ENCODE results near the gene ENAH. TPM values are rescaled to one million over a fixed set of nuclear protein-coding genes. Genes with fewer than 3 reads are reported as not detected.
"Not testable (repeated sequence)": the region's sequence is repeated elsewhere in the genome, so short reads cannot be mapped to it uniquely, and the experiment has no call there.

Gene ENAH
- total and polyA plus RNA-seq, 2 donors (not counting 1 experiment from before 2014, with no cell fraction given) = 1.3 to 1.6 TPM

- no peaks in the 10 kb centered on the region for H3K79me2 ChIP-seq (ENCODE audit: control insufficient read depth, insufficient read depth, low read length)
- no peak overlapping the region for H3K4me3 ChIP-seq (ENCODE audit: control extremely low read depth in 1 of 5, extremely low read depth in 1 of 5, insufficient read depth in 1 of 5, low read depth in 2 of 5, low read length in 4 of 5)
- no peak for ATAC-seq (ENCODE audit: low read depth)
- Mint-ChIP-seq H3K27ac (no peak overlapping the region), H3K4me3 (no peak overlapping the region), H3K9me3 (ENCODE audit: insufficient read depth) (no peaks in the 10 kb centered on the region), H3K27me3 (peaks cover 3% of the 10 kb centered on the region), H3K4me1 (no peaks in the 10 kb centered on the region)
- 93% methylated on average over 3 of the region's 3 CpGs for WGBS (ENCODE audit: insufficient coverage)
- no peak overlapping the region for H3K9ac ChIP-seq (ENCODE audit: low read length)
- H3K27me3 ChIP-seq (replicated peaks in 1 of 4; ENCODE audit: control extremely low read depth in 1 of 4, control insufficient read depth in 3 of 4, insufficient read depth in 4 of 4, low read length in 3 of 4) = no peaks in the 10 kb centered on the region
- peaks cover 0 to 4% (median 2%) of the 10 kb centered on the region in 3 donors for H3K9me3 ChIP-seq (ENCODE audit: control extremely low read depth in 1 of 3, control insufficient read depth in 2 of 3, insufficient read depth in 1 of 3, low read length in 2 of 3)
- H3K4me1 ChIP-seq (ENCODE audit: control insufficient read depth in 2 of 2, insufficient read depth in 2 of 2, low read length in 2 of 2) = no peaks in the 10 kb centered on the region
- no peak overlapping the region for H2AFZ ChIP-seq (ENCODE audit: insufficient read depth, low read depth, low read length, poor library complexity, severe bottlenecking)
- intact Hi-C loops (cut with micrococcal nuclease) = no loop called here
- H4K20me1 ChIP-seq (ENCODE audit: control insufficient read depth, insufficient read depth, low read length, poor library complexity, severe bottlenecking) = no peaks in the 10 kb centered on the region
- ChIA-PET CTCF (interaction anchor here (0.7 to 0.9 kb wide), 2 partner anchors 13 to 350 kb away, joined by 3 read pairs; no protein-coding TSS in a partner anchor), POLR2A (no interaction called here)
- H3K36me3 ChIP-seq (replicated peaks in 1 of 2; ENCODE audit: control extremely low read depth in 1 of 2, control insufficient read depth in 1 of 2, extremely low read depth in 1 of 2, insufficient read depth in 2 of 2, low read length in 1 of 2) = no peaks in the 10 kb centered on the region
- DNase-seq = no peak
- H3K4me2 ChIP-seq (replicated peaks; ENCODE audit: low read depth, low read length, poor library complexity, severe bottlenecking) = no peak overlapping the region
- H3K27ac ChIP-seq (ENCODE audit: low read length in 2 of 2) = no peak overlapping the region
- TF ChIP-seq CTCF (IDR thresholded peaks at IDR 0.05) (no peak), EZH2 (IDR thresholded peaks at IDR 0.05; ENCODE audit: borderline replicate concordance, insufficient read depth, low read depth, low read length, poor library complexity, severe bottlenecking) (no peak)
Measured at GRCh38 chr1:225637651-225638199, 15.2 kb downstream of the ENAH start.

- H3K4me1 Mint-ChIP-seq; H3K9me3 ChIP-seq (ENCODE audit: control extremely low read depth in 1 of 3, control insufficient read depth in 2 of 3, insufficient read depth in 1 of 3, low read length in 2 of 3); DNase-seq; H3K4me1 ChIP-seq (ENCODE audit: control insufficient read depth in 2 of 2, insufficient read depth in 2 of 2, low read length in 2 of 2); H3K27me3 ChIP-seq (replicated peaks in 1 of 4; ENCODE audit: control extremely low read depth in 1 of 4, control insufficient read depth in 3 of 4, insufficient read depth in 4 of 4, low read length in 3 of 4); H3K9me3 Mint-ChIP-seq (ENCODE audit: insufficient read depth); H3K27ac Mint-ChIP-seq; H3K79me2 ChIP-seq (ENCODE audit: control insufficient read depth, insufficient read depth, low read length); H3K4me3 ChIP-seq (ENCODE audit: control extremely low read depth in 1 of 5, extremely low read depth in 1 of 5, insufficient read depth in 1 of 5, low read depth in 2 of 5, low read length in 4 of 5); H2AFZ ChIP-seq (ENCODE audit: insufficient read depth, low read depth, low read length, poor library complexity, severe bottlenecking); POLR2A ChIA-PET; intact Hi-C loops (cut with micrococcal nuclease); ATAC-seq (ENCODE audit: low read depth); H3K27me3 Mint-ChIP-seq; H3K4me3 Mint-ChIP-seq; H3K4me2 ChIP-seq (replicated peaks; ENCODE audit: low read depth, low read length, poor library complexity, severe bottlenecking); H4K20me1 ChIP-seq (ENCODE audit: control insufficient read depth, insufficient read depth, low read length, poor library complexity, severe bottlenecking); H3K27ac ChIP-seq (ENCODE audit: low read length in 2 of 2); H3K36me3 ChIP-seq (replicated peaks in 1 of 2; ENCODE audit: control extremely low read depth in 1 of 2, control insufficient read depth in 1 of 2, extremely low read depth in 1 of 2, insufficient read depth in 2 of 2, low read length in 1 of 2); H3K9ac ChIP-seq (ENCODE audit: low read length): not testable (repeated sequence)
- 93% methylated on average over 6 of the region's 8 CpGs for WGBS (ENCODE audit: insufficient coverage)
- CTCF ChIA-PET = interaction anchor here (0.6 kb wide), 1 partner anchor 17 kb away, joined by 3 read pairs; no protein-coding TSS in a partner anchor
Measured at GRCh38 chr1:225636992-225637391, 15.9 kb downstream of the ENAH start.

All from B cell (primary cell).